Activated CD4-positive, alpha-beta T cell treated with anti-CD3 and anti-CD28 coated beads, Interleukin-10, Interleukin-2, amounts not matched to agents 100 ng/mL and 50 ng/mL, durations not matched to agents 16 hours and 8 hours (primary cell): ENCODE results near the gene AGL.
"Not testable (repeated sequence)": the region's sequence is repeated elsewhere in the genome, so short reads cannot be mapped to it uniquely, and the experiment has no call there.

Experiments used
- DNase-seq: peaks from one replicate; pipeline ENCODE4 v3.0.0-alpha.2; 2020

Gene AGL

GRCh38 chr1:99944192-99944591, 94.0 kb downstream of the AGL start:
- no peak for DNase-seq

GRCh38 chr1:99945174-99945573, 95.0 kb downstream of the AGL start:
- no peak for DNase-seq

GRCh38 chr1:99950486-99950885, 100.3 kb downstream of the AGL start:
- no peak for DNase-seq

- DNase-seq = no peak
These were observed 102.4 kb downstream of the AGL start for GRCh38 chr1:99952522-99952921.

GRCh38 chr1:99955375-99955774, 105.2 kb downstream of the AGL start:
- no peak for DNase-seq

GRCh38 chr1:99956755-99957154, 106.6 kb downstream of the AGL start:
- DNase-seq = no peak

GRCh38 chr1:99957818-99958217, 107.7 kb downstream of the AGL start:
- no peak for DNase-seq

- not testable (repeated sequence) for DNase-seq
These were observed 109.1 kb downstream of the AGL start for GRCh38 chr1:99959189-99959705.

GRCh38 chr1:99960260-99960659, 110.1 kb downstream of the AGL start:
- not testable (repeated sequence) for DNase-seq

- DNase-seq = no peak
These were observed 113.1 kb downstream of the AGL start for GRCh38 chr1:99963041-99963795.

- no peak for DNase-seq
These were observed 114.6 kb downstream of the AGL start for GRCh38 chr1:99964806-99965205.

GRCh38 chr1:99965646-99966375, 115.7 kb downstream of the AGL start:
- no peak for DNase-seq

- no peak for DNase-seq
These were observed 118.1 kb downstream of the AGL start for GRCh38 chr1:99968214-99968613.

GRCh38 chr1:99969260-99969728, 119.1 kb downstream of the AGL start:
- DNase-seq = no peak

- DNase-seq = peak; percentile 85
These were observed 119.8 kb downstream of the AGL start, which contains the start of gene SLC35A3 for GRCh38 chr1:99969729-99970621. TSS of gene SLC35A3 (plus strand) at chr1:99969996. CDS start at chr1:99993555, 23,559 bp downstream.

GRCh38 chr1:99970713-99971255, 120.6 kb downstream of the AGL start:
- DNase-seq = no peak

- not testable (repeated sequence) for DNase-seq
These were observed 121.9 kb downstream of the AGL start for GRCh38 chr1:99972066-99972465.
